Measurements from ENCODE around the gene RBM5.

RBM5 gene

GRCh38 chr3:50126287-50127211 is 37.8 kb downstream of the RBM5 start:
- peaks cover 2% of the 10 kb centered on the region for H3K36me3 ChIP-seq (replicated peaks; ENCODE audit: low read depth, low read length)
- TF ChIP-seq CTCF (IDR thresholded peaks at IDR 0.05; ENCODE audit: low read depth, low read length) = no peak
- no peak for TF ChIP-seq EZH2phosphoT487 (IDR thresholded peaks at IDR 0.05; ENCODE audit: low read depth)
- H3K9me3 ChIP-seq (ENCODE audit: insufficient read depth, low read length) = no peaks in the 10 kb centered on the region
- no peak overlapping the region for H3K4me3 ChIP-seq (ENCODE audit: low read length)
- no peak overlapping the region for H3K4me2 ChIP-seq (ENCODE audit: low read length)
- H4K20me1 ChIP-seq (ENCODE audit: insufficient read depth, low read length) = no peaks in the 10 kb centered on the region
- H3K27me3 ChIP-seq (ENCODE audit: low read depth, low read length) = no peaks in the 10 kb centered on the region
- H3K79me2 ChIP-seq (ENCODE audit: low read length) = no peaks in the 10 kb centered on the region
- H3K27ac ChIP-seq (ENCODE audit: low read length) = no peak overlapping the region
- H2AFZ ChIP-seq (ENCODE audit: low read depth, low read length) = no peak overlapping the region
- H3K4me1 ChIP-seq (ENCODE audit: low read length) = no peaks in the 10 kb centered on the region
- no peak overlapping the region for H3K9ac ChIP-seq (ENCODE audit: low read length)

GRCh38 chr3:50127251-50127691 is 38.6 kb downstream of the RBM5 start:
- no peak for TF ChIP-seq CTCF (IDR thresholded peaks at IDR 0.05; ENCODE audit: low read depth, low read length)
- H3K36me3 ChIP-seq (replicated peaks; ENCODE audit: low read depth, low read length) = no peaks in the 10 kb centered on the region
- no peak overlapping the region for H3K4me3 ChIP-seq (ENCODE audit: low read length)
- H3K9ac ChIP-seq (ENCODE audit: low read length) = no peak overlapping the region
- H3K27me3 ChIP-seq (ENCODE audit: low read depth, low read length) = no peaks in the 10 kb centered on the region
- H3K9me3 ChIP-seq (ENCODE audit: insufficient read depth, low read length) = no peaks in the 10 kb centered on the region
- no peaks in the 10 kb centered on the region for H3K79me2 ChIP-seq (ENCODE audit: low read length)
- no peak overlapping the region for H3K4me2 ChIP-seq (ENCODE audit: low read length)
- no peak overlapping the region for H2AFZ ChIP-seq (ENCODE audit: low read depth, low read length)
- no peak overlapping the region for H3K27ac ChIP-seq (ENCODE audit: low read length)
- H4K20me1 ChIP-seq (ENCODE audit: insufficient read depth, low read length) = no peaks in the 10 kb centered on the region
- H3K4me1 ChIP-seq (ENCODE audit: low read length) = no peaks in the 10 kb centered on the region

- no peak overlapping the region for H3K27ac ChIP-seq (ENCODE audit: low read length)
- H4K20me1 ChIP-seq (ENCODE audit: insufficient read depth, low read length) = no peaks in the 10 kb centered on the region
- H3K79me2 ChIP-seq (ENCODE audit: low read length) = no peaks in the 10 kb centered on the region
- H3K9ac ChIP-seq (ENCODE audit: low read length) = no peak overlapping the region
- H3K27me3 ChIP-seq (ENCODE audit: low read depth, low read length) = peaks cover 4% of the 10 kb centered on the region; the same call in 1 of the 2 replicates
- H3K4me3 ChIP-seq (ENCODE audit: low read length) = no peak overlapping the region
- H2AFZ ChIP-seq (ENCODE audit: low read depth, low read length) = no peak overlapping the region
- H3K4me2 ChIP-seq (ENCODE audit: low read length) = no peak overlapping the region
- TF ChIP-seq CTCF (IDR thresholded peaks at IDR 0.05; ENCODE audit: low read depth, low read length) (no peak), EZH2phosphoT487 (IDR thresholded peaks at IDR 0.05; ENCODE audit: low read depth) (no peak)
- H3K9me3 ChIP-seq (ENCODE audit: insufficient read depth, low read length) = no peaks in the 10 kb centered on the region
- H3K4me1 ChIP-seq (ENCODE audit: low read length) = no peaks in the 10 kb centered on the region
- no peaks in the 10 kb centered on the region for H3K36me3 ChIP-seq (replicated peaks; ENCODE audit: low read depth, low read length)
Observed at GRCh38 chr3:50128001-50128400, 39.3 kb downstream of the RBM5 start.

- Histone ChIP-seq H2AFZ (ENCODE audit: low read depth, low read length) (no peak overlapping the region), H3K4me3 (ENCODE audit: low read length) (no peak overlapping the region), H3K9ac (ENCODE audit: low read length) (no peak overlapping the region), H3K79me2 (ENCODE audit: low read length) (no peaks in the 10 kb centered on the region), H3K4me1 (ENCODE audit: low read length) (no peaks in the 10 kb centered on the region), H3K27ac (ENCODE audit: low read length) (no peak overlapping the region), H3K9me3 (ENCODE audit: insufficient read depth, low read length) (no peaks in the 10 kb centered on the region), H3K27me3 (ENCODE audit: low read depth, low read length) (peaks cover 15% of the 10 kb centered on the region), H3K4me2 (ENCODE audit: low read length) (no peak overlapping the region), H4K20me1 (ENCODE audit: insufficient read depth, low read length) (no peaks in the 10 kb centered on the region), H3K36me3 (replicated peaks; ENCODE audit: low read depth, low read length) (no peaks in the 10 kb centered on the region)
- TF ChIP-seq EZH2phosphoT487 (IDR thresholded peaks at IDR 0.05; ENCODE audit: low read depth) (no peak), CTCF (IDR thresholded peaks at IDR 0.05; ENCODE audit: low read depth, low read length) (no peak)
Observed at GRCh38 chr3:50130436-50130835, 41.7 kb downstream of the RBM5 start.
